Tibial nerve (tissue), 4 donors: Measurements from ENCODE around the gene JUND.
"Not testable (repeated sequence)": the region's sequence is repeated elsewhere in the genome, so short reads cannot be mapped to it uniquely, and the experiment has no call there.

Experiments used
- EP300 ChIP-seq, 2 donors: sonication (generic); formaldehyde crosslinking; IDR thresholded peaks; one replicate each; pipeline ENCODE4 v1.6.1; 2017; ENCODE audit warnings: antibody characterized with exemption in 2 of 2, mild to moderate bottlenecking in 1 of 2
- POLR2A ChIP-seq, 2 donors: fragments of 450-650 bp; IDR thresholded peaks; one replicate each; pipeline ENCODE4 v1.6.1; 2017; ENCODE audit warnings: antibody characterized with exemption in 2 of 2, mild to moderate bottlenecking in 2 of 2, moderate library complexity in 2 of 2
- TF ChIP-seq, protein P1 (sequence below), 5 experiments: fragments of 200-600 bp in 3 of 5; fragments of 450-650 bp in 2 of 5; sonication (generic) in 3 of 5; IDR thresholded peaks; one replicate each; pipeline ENCODE4 v1.5.1; 2016 to 2019; ENCODE audit warnings: antibody characterized with exemption in 5 of 5, mild to moderate bottlenecking in 3 of 5, moderate library complexity in 2 of 5

DNA sequence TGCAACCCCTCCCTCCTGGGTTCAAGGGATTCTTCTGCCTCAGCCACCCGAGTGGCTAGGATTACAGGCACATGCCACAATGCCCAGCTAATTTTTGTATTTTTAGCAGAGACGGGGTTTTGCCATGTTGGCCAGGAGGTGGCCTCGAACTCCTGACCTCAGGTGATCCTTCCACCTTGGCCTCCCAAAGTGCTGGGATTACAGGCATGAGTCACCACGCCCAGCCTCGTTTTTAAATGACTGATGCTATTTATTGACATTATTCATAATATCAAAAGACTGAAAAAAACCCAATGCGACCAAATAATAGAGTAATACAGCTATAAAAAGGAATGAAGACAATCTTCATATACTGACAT, 42.9 kb upstream of the JUND start:
- TF ChIP-seq EP300, POLR2A (IDR thresholded peaks at IDR 0.05): not testable (repeated sequence)
- TF ChIP-seq, protein P1, sequence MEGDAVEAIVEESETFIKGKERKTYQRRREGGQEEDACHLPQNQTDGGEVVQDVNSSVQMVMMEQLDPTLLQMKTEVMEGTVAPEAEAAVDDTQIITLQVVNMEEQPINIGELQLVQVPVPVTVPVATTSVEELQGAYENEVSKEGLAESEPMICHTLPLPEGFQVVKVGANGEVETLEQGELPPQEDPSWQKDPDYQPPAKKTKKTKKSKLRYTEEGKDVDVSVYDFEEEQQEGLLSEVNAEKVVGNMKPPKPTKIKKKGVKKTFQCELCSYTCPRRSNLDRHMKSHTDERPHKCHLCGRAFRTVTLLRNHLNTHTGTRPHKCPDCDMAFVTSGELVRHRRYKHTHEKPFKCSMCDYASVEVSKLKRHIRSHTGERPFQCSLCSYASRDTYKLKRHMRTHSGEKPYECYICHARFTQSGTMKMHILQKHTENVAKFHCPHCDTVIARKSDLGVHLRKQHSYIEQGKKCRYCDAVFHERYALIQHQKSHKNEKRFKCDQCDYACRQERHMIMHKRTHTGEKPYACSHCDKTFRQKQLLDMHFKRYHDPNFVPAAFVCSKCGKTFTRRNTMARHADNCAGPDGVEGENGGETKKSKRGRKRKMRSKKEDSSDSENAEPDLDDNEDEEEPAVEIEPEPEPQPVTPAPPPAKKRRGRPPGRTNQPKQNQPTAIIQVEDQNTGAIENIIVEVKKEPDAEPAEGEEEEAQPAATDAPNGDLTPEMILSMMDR (IDR thresholded peaks at IDR 0.05) = not testable (repeated sequence)
